ENCODE results near the gene FAM76B. TPM values are rescaled to one million over a fixed set of nuclear protein-coding genes. Genes with fewer than 3 reads are reported as not detected.

Gene FAM76B
- total RNA-seq, 1 donor from 2014 or later, result 22.6 TPM

- H3K4me3 ChIP-seq, result no peak overlapping the region
- H3K4me1 ChIP-seq, result no peaks in the 10 kb centered on the region
- DNase-seq (no peak), ATAC-seq (no peak)
- no peak for TF ChIP-seq CTCF (IDR thresholded peaks at IDR 0.05)
- intact Hi-C loops (cut with DNase I), result no loop called here
- no peaks in the 10 kb centered on the region for H3K27me3 ChIP-seq (ENCODE audit: low read depth)
- H3K27ac ChIP-seq, result no peak overlapping the region
- H3K9me3 ChIP-seq, result no peaks in the 10 kb centered on the region
- H3K36me3 ChIP-seq, result no peaks in the 10 kb centered on the region
Observed at GRCh38 chr11:95750101-95750500, 39.5 kb downstream of the FAM76B start.

- DNase-seq (no peak), ATAC-seq (no peak)
- intact Hi-C loops (cut with DNase I), result no loop called here
- no peaks in the 10 kb centered on the region for H3K27me3 ChIP-seq (ENCODE audit: low read depth)
- H3K9me3 ChIP-seq, result no peaks in the 10 kb centered on the region
- no peak for TF ChIP-seq CTCF (IDR thresholded peaks at IDR 0.05)
- no peaks in the 10 kb centered on the region for H3K4me1 ChIP-seq
- H3K4me3 ChIP-seq, result no peak overlapping the region
- H3K36me3 ChIP-seq, result no peaks in the 10 kb centered on the region
- H3K27ac ChIP-seq, result no peak overlapping the region
Observed at GRCh38 chr11:95739108-95739938, 50.3 kb downstream of the FAM76B start.

GRCh38 chr11:95736809-95737208, 52.8 kb downstream of the FAM76B start:
- intact Hi-C loops (cut with DNase I), result no loop called here
- ATAC-seq (no peak), DNase-seq (no peak)
- Histone ChIP-seq H3K27ac (no peak overlapping the region), H3K4me1 (no peaks in the 10 kb centered on the region), H3K36me3 (no peaks in the 10 kb centered on the region), H3K9me3 (no peaks in the 10 kb centered on the region), H3K27me3 (ENCODE audit: low read depth) (no peaks in the 10 kb centered on the region), H3K4me3 (no peak overlapping the region)
- TF ChIP-seq CTCF (IDR thresholded peaks at IDR 0.05), result no peak

- TF ChIP-seq CTCF (IDR thresholded peaks at IDR 0.05), result no peak
- Histone ChIP-seq H3K27me3 (ENCODE audit: low read depth) (no peaks in the 10 kb centered on the region), H3K4me1 (no peaks in the 10 kb centered on the region), H3K9me3 (no peaks in the 10 kb centered on the region), H3K36me3 (no peaks in the 10 kb centered on the region), H3K4me3 (no peak overlapping the region), H3K27ac (no peak overlapping the region)
- no peak for ATAC-seq
- intact Hi-C loops (cut with DNase I), result no loop called here
- no peak for DNase-seq
Observed at GRCh38 chr11:95736355-95736754, 53.2 kb downstream of the FAM76B start.

- no peak for DNase-seq
- no peak for ATAC-seq
- no peak for TF ChIP-seq CTCF (IDR thresholded peaks at IDR 0.05)
Observed at GRCh38 chr11:95734009-95734572, 55.5 kb downstream of the FAM76B start.

More at GRCh38 chr11:95734009-95734572, 55.5 kb downstream of the FAM76B start:
- no peak overlapping the region for H3K27ac ChIP-seq
- no peak overlapping the region for H3K4me3 ChIP-seq
- no peaks in the 10 kb centered on the region for H3K36me3 ChIP-seq
- no peaks in the 10 kb centered on the region for H3K4me1 ChIP-seq
- intact Hi-C loops (cut with DNase I), result no loop called here
- H3K9me3 ChIP-seq, result no peaks in the 10 kb centered on the region
- no peaks in the 10 kb centered on the region for H3K27me3 ChIP-seq (ENCODE audit: low read depth)
